Breast epithelium (tissue), 4 donors: ENCODE results near the gene MBOAT2. TPM values are rescaled to one million over a fixed set of nuclear protein-coding genes. Genes with fewer than 3 reads are reported as not detected.
"Not testable (repeated sequence)": the region's sequence is repeated elsewhere in the genome, so short reads cannot be mapped to it uniquely, and the experiment has no call there.

Experiments used
- DNase-seq, 2 donors: peaks; one replicate each; pipeline ENCODE4 v3.0.0-alpha.2; 2019; ENCODE audit warnings: low spot score in 2 of 2
- H3K27ac ChIP-seq, 2 donors: fragments of 200-600 bp; sonication (generic) in 1 of 2; one replicate each; pipeline ENCODE4 v1.5.1; 2016 to 2019; ENCODE audit warnings: mild to moderate bottlenecking in 1 of 2
- H3K27me3 ChIP-seq, 2 donors: fragments of 200-600 bp; sonication (generic) in 1 of 2; one replicate each; pipeline versions ENCODE4 v1.5.1 to v1.6.0; 2017 to 2019; ENCODE audit warnings: control low read depth in 1 of 2, mild to moderate bottlenecking in 1 of 2
- H3K36me3 ChIP-seq: fragments of 200-600 bp; one replicate; pipeline ENCODE4 v1.5.1; 2019
- H3K4me1 ChIP-seq, 2 donors: fragments of 200-600 bp; sonication (generic); one replicate each; pipeline ENCODE4 v1.5.1; 2016 to 2019; ENCODE audit warnings: control low read depth in 1 of 2
- H3K4me3 ChIP-seq, 3 donors: fragments of 200-600 bp; sonication (generic); 1 replicate in 2 of 3; 2 replicates in 1 of 3; pipeline ENCODE4 v1.5.1; 2016 to 2019; ENCODE audit warnings: mild to moderate bottlenecking in 3 of 3, moderate library complexity in 2 of 3
- H3K9me3 ChIP-seq, 2 donors: fragments of 200-600 bp; sonication (generic) in 1 of 2; one replicate each; pipeline ENCODE4 v1.5.1; 2016 to 2019; ENCODE audit warnings: control low read depth in 1 of 2
- POLR2A ChIP-seq: fragments of 450-650 bp; IDR thresholded peaks from one replicate; pipeline ENCODE4 v1.6.1; 2016; ENCODE audit warnings: antibody characterized with exemption, mild to moderate bottlenecking, moderate library complexity
- POLR2AphosphoS5 ChIP-seq, 3 donors: sonication (generic); formaldehyde crosslinking; IDR thresholded peaks; one replicate each; pipeline ENCODE4 v1.6.1; 2017; ENCODE audit warnings: antibody characterized with exemption in 3 of 3
- intact Hi-C: fragments of 100-400 bp; cut with DNase I; formaldehyde crosslinking; loops from one replicate; pipeline ENCODE4 v1.15.1; 2023; ENCODE audit warnings: low total_unique reads
- total RNA-seq, 3 donors: library from RNA; depleted of rRNA; stranded (reverse); fragments of >200 nt; gene quantifications; one replicate each; pipeline ENCODE4 v1.1.0, GENCODE V29; 2016
- TF ChIP-seq, protein P1 (sequence below), 3 donors: fragments of 450-650 bp; IDR thresholded peaks; one replicate each; pipeline ENCODE4 v1.5.1; 2016 to 2017; ENCODE audit warnings: antibody characterized with exemption in 3 of 3, mild to moderate bottlenecking in 3 of 3, moderate library complexity in 3 of 3

MBOAT2 gene
- total RNA-seq, 3 donors from 2014 or later = 6.4 to 41.0 (median 23.6) TPM

DNA sequence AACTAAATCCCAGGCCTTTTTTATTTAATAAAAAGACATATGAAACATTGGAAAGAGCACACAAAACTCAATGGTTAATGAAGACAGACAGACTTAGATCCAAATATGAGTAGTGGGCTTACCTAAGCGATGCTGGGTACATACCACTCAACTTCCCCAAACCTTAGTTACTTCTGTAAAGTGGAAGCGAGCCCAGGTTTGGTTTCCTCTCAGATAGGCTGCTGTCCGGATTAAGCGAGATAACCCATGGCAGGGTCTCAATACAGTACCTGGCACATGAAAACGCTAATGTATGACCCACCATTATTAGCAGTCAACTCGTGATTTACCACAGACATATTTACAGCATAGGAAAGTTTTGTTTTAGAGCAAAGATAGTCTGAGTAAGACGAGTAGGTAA lies 21.6 kb downstream of the MBOAT2 start:
- intact Hi-C loops = loop anchor here (5.0 kb wide), 1 partner anchor 1565 kb away; no protein-coding TSS in a partner anchor
- DNase-seq = no peak
- Histone ChIP-seq H3K4me1 (no peaks in the 10 kb centered on the region), H3K9me3 (no peaks in the 10 kb centered on the region), H3K36me3 (no peaks in the 10 kb centered on the region), H3K27ac (no peak overlapping the region), H3K27me3 (no peaks in the 10 kb centered on the region), H3K4me3 (no peak overlapping the region)
- TF ChIP-seq POLR2A = no peak
- TF ChIP-seq, protein P1, sequence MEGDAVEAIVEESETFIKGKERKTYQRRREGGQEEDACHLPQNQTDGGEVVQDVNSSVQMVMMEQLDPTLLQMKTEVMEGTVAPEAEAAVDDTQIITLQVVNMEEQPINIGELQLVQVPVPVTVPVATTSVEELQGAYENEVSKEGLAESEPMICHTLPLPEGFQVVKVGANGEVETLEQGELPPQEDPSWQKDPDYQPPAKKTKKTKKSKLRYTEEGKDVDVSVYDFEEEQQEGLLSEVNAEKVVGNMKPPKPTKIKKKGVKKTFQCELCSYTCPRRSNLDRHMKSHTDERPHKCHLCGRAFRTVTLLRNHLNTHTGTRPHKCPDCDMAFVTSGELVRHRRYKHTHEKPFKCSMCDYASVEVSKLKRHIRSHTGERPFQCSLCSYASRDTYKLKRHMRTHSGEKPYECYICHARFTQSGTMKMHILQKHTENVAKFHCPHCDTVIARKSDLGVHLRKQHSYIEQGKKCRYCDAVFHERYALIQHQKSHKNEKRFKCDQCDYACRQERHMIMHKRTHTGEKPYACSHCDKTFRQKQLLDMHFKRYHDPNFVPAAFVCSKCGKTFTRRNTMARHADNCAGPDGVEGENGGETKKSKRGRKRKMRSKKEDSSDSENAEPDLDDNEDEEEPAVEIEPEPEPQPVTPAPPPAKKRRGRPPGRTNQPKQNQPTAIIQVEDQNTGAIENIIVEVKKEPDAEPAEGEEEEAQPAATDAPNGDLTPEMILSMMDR (IDR thresholded peaks at IDR 0.05) = no peak

DNA sequence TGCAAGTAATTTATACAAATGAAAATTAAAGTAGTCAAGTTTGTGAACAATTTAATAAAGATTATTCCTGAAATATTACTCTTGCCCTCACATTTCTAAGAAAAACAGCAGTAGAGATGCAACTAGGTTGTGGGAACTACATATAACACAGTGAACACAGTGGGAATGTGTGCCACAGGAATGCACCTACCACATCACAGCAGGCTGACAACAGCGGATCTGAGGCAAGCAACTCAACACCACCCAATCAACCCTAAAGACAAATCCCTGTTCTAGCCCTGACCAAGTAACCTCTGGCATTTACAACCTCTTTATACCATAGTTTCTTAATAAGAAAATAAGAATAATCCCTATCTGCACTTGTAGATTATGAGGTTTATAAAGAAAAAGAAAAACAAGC lies 23.4 kb downstream of the MBOAT2 start:
- no peak for DNase-seq
- TF ChIP-seq, protein P1 (IDR thresholded peaks at IDR 0.05) = no peak
- TF ChIP-seq POLR2AphosphoS5 (IDR thresholded peaks at IDR 0.05) (no peak), POLR2A (no peak)
- H3K36me3 ChIP-seq = no peaks in the 10 kb centered on the region
- no peaks in the 10 kb centered on the region for H3K9me3 ChIP-seq
- no peaks in the 10 kb centered on the region for H3K4me1 ChIP-seq
- H3K27ac ChIP-seq = no peak overlapping the region
- intact Hi-C loops = loop anchor here (5.0 kb wide), 1 partner anchor 1567 kb away; no protein-coding TSS in a partner anchor
- no peak overlapping the region for H3K4me3 ChIP-seq
- no peaks in the 10 kb centered on the region for H3K27me3 ChIP-seq

- Histone ChIP-seq H3K27me3 (no peaks in the 10 kb centered on the region), H3K36me3 (no peaks in the 10 kb centered on the region), H3K4me3 (no peak overlapping the region), H3K27ac (no peak overlapping the region), H3K9me3 (no peaks in the 10 kb centered on the region), H3K4me1 (no peaks in the 10 kb centered on the region)
- no peak for DNase-seq
- TF ChIP-seq POLR2AphosphoS5 (IDR thresholded peaks at IDR 0.05) (no peak), POLR2A (no peak)
- TF ChIP-seq, protein P1 (IDR thresholded peaks at IDR 0.05) = no peak
- intact Hi-C loops = loop anchor here (5.0 kb wide), 1 partner anchor 1090 kb away; no protein-coding TSS in a partner anchor
Observed at GRCh38 chr2:8977758-8978157, 25.7 kb downstream of the MBOAT2 start.

GRCh38 chr2:8976442-8977259 lies 26.8 kb downstream of the MBOAT2 start:
- Histone ChIP-seq H3K4me3 (no peak overlapping the region), H3K27ac (no peak overlapping the region), H3K4me1 (no peaks in the 10 kb centered on the region), H3K27me3 (no peaks in the 10 kb centered on the region), H3K9me3 (no peaks in the 10 kb centered on the region), H3K36me3 (no peaks in the 10 kb centered on the region)
- DNase-seq = no peak
- intact Hi-C loops = loop anchor here (5.0 kb wide), 1 partner anchor 1091 kb away; no protein-coding TSS in a partner anchor
- no peak for TF ChIP-seq POLR2A
- no peak for TF ChIP-seq POLR2AphosphoS5 (IDR thresholded peaks at IDR 0.05)
- TF ChIP-seq, protein P1 (IDR thresholded peaks at IDR 0.05) = no peak

DNA sequence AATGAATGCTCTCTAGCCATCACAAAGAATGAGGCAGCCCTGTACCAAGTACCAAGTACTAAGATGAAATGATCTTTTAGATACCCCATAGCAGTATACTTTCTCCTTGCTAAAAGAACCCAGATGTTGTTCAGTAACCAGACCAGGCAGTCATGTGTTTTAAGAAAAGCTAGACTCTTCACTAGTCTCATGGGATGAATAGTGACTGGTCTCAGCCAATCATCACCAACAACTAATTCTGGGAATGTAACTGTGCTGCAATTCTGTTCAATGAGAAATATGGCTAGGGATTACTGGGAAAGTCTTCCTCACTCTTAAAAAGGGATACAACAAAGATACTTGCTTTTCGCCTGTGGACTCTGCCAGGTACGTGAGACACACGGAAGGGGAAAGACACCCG lies 29.5 kb downstream of the MBOAT2 start:
- no peak for DNase-seq
- H3K27ac ChIP-seq = no peak overlapping the region
- no peak overlapping the region for H3K4me3 ChIP-seq
- no peaks in the 10 kb centered on the region for H3K4me1 ChIP-seq
- TF ChIP-seq, protein P1 (IDR thresholded peaks at IDR 0.05) = no peak
- TF ChIP-seq POLR2AphosphoS5 (IDR thresholded peaks at IDR 0.05) (no peak), POLR2A (no peak)
- H3K27me3 ChIP-seq = no peaks in the 10 kb centered on the region
- no peaks in the 10 kb centered on the region for H3K36me3 ChIP-seq
- H3K9me3 ChIP-seq = no peaks in the 10 kb centered on the region
- intact Hi-C loops = no loop called here

GRCh38 chr2:8973017-8973416 lies 30.5 kb downstream of the MBOAT2 start:
- H3K4me3 ChIP-seq, H3K36me3 ChIP-seq, intact Hi-C loops, H3K27ac ChIP-seq, DNase-seq, H3K27me3 ChIP-seq, H3K9me3 ChIP-seq, H3K4me1 ChIP-seq: not testable (repeated sequence)

DNA sequence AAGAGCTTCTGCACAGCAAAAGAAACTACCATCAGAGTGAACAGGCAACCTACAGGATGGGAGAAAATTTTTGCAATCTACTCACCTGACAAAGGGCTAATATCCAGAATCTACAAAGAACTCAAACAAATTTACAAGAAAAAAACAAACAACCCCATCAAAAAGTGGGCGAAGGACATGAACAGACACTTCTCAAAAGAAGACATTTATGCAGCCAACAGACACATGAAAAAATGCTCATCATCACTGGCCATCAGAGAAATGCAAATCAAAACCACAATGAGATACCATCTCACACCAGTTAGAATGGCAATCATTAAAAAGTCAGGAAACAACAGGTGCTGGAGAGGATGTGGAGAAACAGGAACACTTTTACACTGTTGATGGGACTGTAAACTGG lies 30.9 kb downstream of the MBOAT2 start:
- H3K27me3 ChIP-seq, H3K4me1 ChIP-seq, intact Hi-C loops, H3K27ac ChIP-seq, DNase-seq, H3K9me3 ChIP-seq, H3K36me3 ChIP-seq, H3K4me3 ChIP-seq: not testable (repeated sequence)

- H3K9me3 ChIP-seq, H3K4me3 ChIP-seq, H3K27me3 ChIP-seq, H3K27ac ChIP-seq, H3K36me3 ChIP-seq, DNase-seq, intact Hi-C loops, H3K4me1 ChIP-seq: not testable (repeated sequence)
Observed at GRCh38 chr2:8969348-8969747, 34.1 kb downstream of the MBOAT2 start.
